ENCODE data around the gene PLEKHS1. TPM values are rescaled to one million over a fixed set of nuclear protein-coding genes. Genes with fewer than 3 reads are reported as not detected.

PLEKHS1 gene
- total RNA-seq, 1 donor from 2014 or later: not detected

DNA sequence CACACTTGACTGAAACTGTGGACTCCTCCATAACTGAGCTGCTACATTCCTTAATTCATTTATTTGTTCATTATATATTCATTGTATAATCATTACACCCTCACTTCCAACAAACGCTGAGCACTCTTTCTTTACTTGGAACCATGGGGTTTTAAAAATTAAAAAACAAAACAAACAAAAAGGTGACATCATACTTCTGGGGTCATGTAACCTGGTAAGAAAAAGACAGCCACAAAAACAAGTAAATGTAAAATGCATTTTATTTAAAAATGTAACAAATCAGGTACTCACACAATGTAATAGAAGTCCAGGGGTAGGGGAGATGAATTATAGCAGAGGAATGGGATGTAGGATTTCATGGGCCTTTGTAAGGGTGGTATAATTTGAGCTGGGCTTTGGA lies 25.1 kb downstream of the PLEKHS1 start:
- no peak for DNase-seq
- TF ChIP-seq CTCF (IDR thresholded peaks at IDR 0.05; ENCODE audit: borderline replicate concordance): no peak
- no peak overlapping the region for H3K4me3 ChIP-seq
- peaks cover 34% of the 10 kb centered on the region for H3K27me3 ChIP-seq (ENCODE audit: low read depth)
- intact Hi-C loops (cut with micrococcal nuclease): no loop called here
- H3K36me3 ChIP-seq: no peaks in the 10 kb centered on the region
- no peaks in the 10 kb centered on the region for H3K4me1 ChIP-seq
- no peak overlapping the region for H3K27ac ChIP-seq (replicated peaks)
- no peaks in the 10 kb centered on the region for H3K9me3 ChIP-seq (replicated peaks)

DNA sequence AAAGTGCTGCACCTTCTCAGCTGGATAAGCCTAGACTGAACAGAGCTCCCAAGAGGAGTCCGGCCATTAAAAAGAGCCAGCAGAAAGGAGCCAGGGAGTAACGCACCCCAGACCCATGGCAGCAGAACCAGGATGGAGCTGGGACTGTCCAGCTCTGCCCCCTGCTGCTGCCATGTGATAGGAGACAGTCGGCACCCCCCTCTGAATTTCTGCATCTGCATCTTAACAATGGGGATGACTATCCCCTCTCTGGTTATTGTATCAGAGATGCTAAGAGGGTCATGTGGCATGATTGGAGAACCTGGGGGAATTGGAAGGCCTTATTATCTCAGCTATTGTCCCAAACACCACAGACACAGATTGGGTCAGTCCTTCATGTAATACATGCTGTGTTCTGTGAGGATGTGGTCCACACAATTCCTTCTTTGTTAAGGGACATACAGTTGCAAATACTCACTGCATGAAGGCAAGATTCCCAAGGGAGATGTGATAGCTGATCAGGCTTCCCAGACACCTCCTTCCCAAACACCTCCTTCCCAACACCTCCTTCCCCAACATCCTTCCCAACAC lies 29.3 kb downstream of the PLEKHS1 start:
- no peak for DNase-seq
- Histone ChIP-seq H3K4me1 (no peaks in the 10 kb centered on the region), H3K4me3 (no peak overlapping the region), H3K27me3 (ENCODE audit: low read depth) (peaks cover 39% of the 10 kb centered on the region), H3K9me3 (replicated peaks) (no peaks in the 10 kb centered on the region), H3K36me3 (no peaks in the 10 kb centered on the region), H3K27ac (replicated peaks) (no peak overlapping the region)
- peak; percentile 37 for TF ChIP-seq CTCF (IDR thresholded peaks at IDR 0.05; ENCODE audit: borderline replicate concordance)
- intact Hi-C loops (cut with micrococcal nuclease): no loop called here

DNA sequence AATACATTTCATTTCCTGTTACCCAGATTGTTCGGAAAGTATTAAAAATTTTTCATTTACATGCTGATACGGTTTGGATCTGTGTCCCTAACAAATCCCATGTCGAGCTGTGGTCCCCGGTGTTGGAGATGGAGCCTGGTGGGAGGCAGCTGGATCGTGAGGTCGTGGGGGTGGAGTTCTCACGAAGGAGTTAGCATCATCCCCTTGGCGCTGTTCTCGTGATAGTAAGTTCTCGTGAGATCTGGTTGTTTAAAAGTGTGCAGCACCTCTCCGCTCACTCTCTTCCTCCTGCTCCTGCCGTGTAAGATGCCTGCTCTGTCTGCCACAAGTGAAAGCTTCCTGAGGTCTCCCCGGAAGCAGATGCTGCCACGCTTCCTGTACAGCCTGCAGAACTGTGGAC lies 30.9 kb downstream of the PLEKHS1 start:
- DNase-seq: no peak
- Histone ChIP-seq H3K4me3 (no peak overlapping the region), H3K27ac (replicated peaks) (no peak overlapping the region), H3K4me1 (no peaks in the 10 kb centered on the region), H3K36me3 (no peaks in the 10 kb centered on the region), H3K27me3 (ENCODE audit: low read depth) (peaks cover 32% of the 10 kb centered on the region), H3K9me3 (replicated peaks) (no peaks in the 10 kb centered on the region)
- intact Hi-C loops (cut with micrococcal nuclease): no loop called here
- no peak for TF ChIP-seq CTCF (IDR thresholded peaks at IDR 0.05; ENCODE audit: borderline replicate concordance)

GRCh38 chr10:113782986-113783704 lies 31.7 kb downstream of the PLEKHS1 start:
- no peak overlapping the region for H3K4me3 ChIP-seq
- intact Hi-C loops (cut with micrococcal nuclease): no loop called here
- no peaks in the 10 kb centered on the region for H3K4me1 ChIP-seq
- H3K9me3 ChIP-seq (replicated peaks): no peaks in the 10 kb centered on the region
- no peaks in the 10 kb centered on the region for H3K36me3 ChIP-seq
- TF ChIP-seq CTCF (IDR thresholded peaks at IDR 0.05; ENCODE audit: borderline replicate concordance): no peak
- H3K27me3 ChIP-seq (ENCODE audit: low read depth): peaks cover 25% of the 10 kb centered on the region
- no peak overlapping the region for H3K27ac ChIP-seq (replicated peaks)
- DNase-seq: no peak

GRCh38 chr10:113788604-113789083 lies 37.2 kb downstream of the PLEKHS1 start:
- Histone ChIP-seq H3K27me3 (ENCODE audit: low read depth) (no peaks in the 10 kb centered on the region), H3K4me1 (peaks cover 7% of the 10 kb centered on the region), H3K27ac (replicated peaks) (no peak overlapping the region), H3K36me3 (no peaks in the 10 kb centered on the region), H3K9me3 (replicated peaks) (no peaks in the 10 kb centered on the region), H3K4me3 (no peak overlapping the region)
- no peak for DNase-seq
- TF ChIP-seq CTCF (IDR thresholded peaks at IDR 0.05; ENCODE audit: borderline replicate concordance): no peak
- intact Hi-C loops (cut with micrococcal nuclease): no loop called here
